ENCODE measurements around the gene AGRN.
A peak's percentile ranks its signal among the peaks of the same experiment; 100 is the strongest.

Gene AGRN

GRCh38 chr1:1020000-1020404 lies at the start of gene AGRN:
Gene AGRN (plus strand): TSS chr1:1020120. CDS start chr1:1020173, 53 bp downstream.
- CTCF ChIA-PET: interaction anchor here (1.0 to 7.7 kb wide), 4 partner anchors 12 to 18 kb away, joined by 3 to 111 read pairs (median 10); no protein-coding TSS in a partner anchor
- POLR2A ChIA-PET: interaction anchor here (0.6 to 1.4 kb wide), 3 partner anchors 13 to 324 kb away, joined by 3 read pairs; no protein-coding TSS in a partner anchor
- DNase-seq (ENCODE audit: low read depth, low spot score): no peak

GRCh38 chr1:970242-970972 lies 49.5 kb upstream of the AGRN start:
- ChIA-PET POLR2A (no interaction called here), CTCF (interaction anchor here (0.9 to 3.4 kb wide), 2 partner anchors 8 to 13 kb away, joined by 3 to 27 read pairs; partner anchors contain the start of gene PERM1)
- no peak overlapping the region for H3K4me3 ChIP-seq (ENCODE audit: low read depth, low read length)
- DNase-seq (ENCODE audit: low read depth, low spot score): no peak
- TF ChIP-seq CTCF (IDR thresholded peaks at IDR 0.05; ENCODE audit: insufficient read depth, low read length, missing control alignments): no peak

More at GRCh38 chr1:1020000-1020404, at the start of gene AGRN:
- TF ChIP-seq CTCF (IDR thresholded peaks at IDR 0.05; ENCODE audit: insufficient read depth, low read length, missing control alignments): no peak
- peak within 1 kb of the TSS; percentile 68 for H3K4me3 ChIP-seq (ENCODE audit: low read depth, low read length)

GRCh38 chr1:970973-971730 lies 48.8 kb upstream of the AGRN start:
- H3K4me3 ChIP-seq (ENCODE audit: low read depth, low read length): no peak overlapping the region
- CTCF ChIA-PET: interaction anchor here (0.9 to 3.4 kb wide), 2 partner anchors 9 to 12 kb away, joined by 3 to 27 read pairs; partner anchors contain the start of gene PERM1
- no peak for DNase-seq (ENCODE audit: low read depth, low spot score)
- POLR2A ChIA-PET: no interaction called here
- no peak for TF ChIP-seq CTCF (IDR thresholded peaks at IDR 0.05; ENCODE audit: insufficient read depth, low read length, missing control alignments)

- H3K4me3 ChIP-seq (ENCODE audit: low read depth, low read length): no peak overlapping the region
- no peak for DNase-seq (ENCODE audit: low read depth, low spot score)
- POLR2A ChIA-PET: no interaction called here
- no peak for TF ChIP-seq CTCF (IDR thresholded peaks at IDR 0.05; ENCODE audit: insufficient read depth, low read length, missing control alignments)
- CTCF ChIA-PET: interaction anchor here (0.9 to 3.4 kb wide), 2 partner anchors 11 to 14 kb away, joined by 3 to 27 read pairs; partner anchors contain the start of gene PERM1
Observed at GRCh38 chr1:971751-972506, 48.0 kb upstream of the AGRN start.

- H3K4me3 ChIP-seq (ENCODE audit: low read depth, low read length): no peak overlapping the region
- ChIA-PET CTCF (interaction anchor here (0.9 to 3.4 kb wide), 2 partner anchors 10 to 13 kb away, joined by 3 to 27 read pairs; partner anchors contain the start of gene PERM1), POLR2A (no interaction called here)
- TF ChIP-seq CTCF (IDR thresholded peaks at IDR 0.05; ENCODE audit: insufficient read depth, low read length, missing control alignments): no peak
- DNase-seq (ENCODE audit: low read depth, low spot score): no peak
Observed at GRCh38 chr1:972726-973458, 47.0 kb upstream of the AGRN start.
